GM18858 (cell line): Measurements from ENCODE around the gene MGMT.

Experiments used
- ATAC-seq: cut with Tn5 transposase; IDR thresholded peaks from one replicate; pipeline ENCODE4 v1.9.1; 2021; ENCODE audit not compliant: unreplicated experiment

Gene MGMT

DNA sequence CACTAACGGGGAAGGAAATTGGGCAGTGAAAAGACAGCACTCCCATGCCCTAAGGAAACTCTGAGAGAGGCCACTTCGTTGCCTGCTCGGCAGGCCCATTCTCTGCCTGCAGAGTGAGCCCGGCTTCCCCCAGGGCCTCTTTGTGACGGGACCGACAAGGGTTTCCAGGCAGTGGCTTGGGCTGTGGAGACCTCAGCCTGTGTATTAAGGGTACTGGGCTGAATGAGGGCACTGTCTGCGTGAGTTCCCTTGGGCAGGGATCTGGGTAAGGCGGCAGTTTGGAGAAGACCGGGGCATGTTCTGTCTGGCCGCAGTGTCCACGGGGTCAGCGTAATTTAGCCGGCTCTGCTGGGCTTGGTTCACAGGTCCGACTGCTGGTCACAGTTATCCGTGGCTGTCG is 237.2 kb downstream of the MGMT start:
- no peak for ATAC-seq

DNA sequence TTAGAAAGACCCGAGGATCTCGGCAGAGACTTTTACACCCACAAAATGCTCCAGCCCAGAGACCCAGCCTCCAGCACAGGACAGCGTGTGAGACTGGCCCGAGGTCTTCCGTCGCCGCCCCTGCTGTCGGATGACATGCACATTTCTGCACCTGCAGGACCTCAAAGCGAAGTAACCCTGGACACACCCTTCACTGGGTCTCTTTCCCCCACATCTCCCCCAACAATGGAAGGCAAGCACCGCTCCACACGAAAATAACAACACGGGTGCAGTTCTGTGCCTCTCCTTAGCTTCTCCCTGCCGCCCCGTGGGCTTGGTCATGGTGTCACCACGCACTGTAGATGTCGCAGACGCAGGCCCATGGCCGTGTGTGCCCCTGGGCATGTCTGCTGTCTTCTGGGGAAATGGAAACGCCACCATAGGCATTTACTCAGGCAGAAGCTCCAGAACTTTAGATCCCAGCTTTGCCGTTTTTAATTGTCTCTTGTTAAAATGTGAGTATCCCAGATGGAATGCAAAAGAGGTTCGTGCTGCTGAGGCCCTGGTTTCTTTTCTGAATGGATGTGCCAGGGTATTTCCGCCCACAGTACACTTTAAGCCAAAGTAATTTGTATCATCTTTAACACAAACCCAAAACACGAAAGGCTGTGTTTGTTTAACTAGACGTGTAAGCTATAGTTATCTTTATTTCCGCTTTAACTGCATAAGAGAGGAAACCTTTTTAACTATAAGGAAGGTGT is 237.9 kb downstream of the MGMT start:
- ATAC-seq: no peak

DNA sequence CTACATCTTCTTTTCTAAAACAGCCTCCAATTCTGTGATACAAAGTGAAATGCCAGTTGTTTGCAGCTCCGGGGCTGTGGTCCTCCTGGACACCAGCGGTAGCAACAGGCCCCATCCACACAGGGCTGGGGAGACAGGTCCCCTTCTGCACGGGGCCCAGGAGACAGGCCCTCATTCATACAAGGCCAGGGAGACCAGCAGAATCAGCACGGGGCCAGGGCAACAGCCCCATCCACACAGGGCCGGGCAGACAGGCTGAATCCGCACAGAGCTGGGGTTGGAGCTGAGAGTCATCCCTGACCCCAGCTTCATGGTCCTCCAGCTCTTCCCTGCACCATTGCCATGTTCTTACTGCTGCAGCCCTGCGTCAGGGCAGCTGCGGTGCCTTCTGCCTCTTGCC is 238.6 kb downstream of the MGMT start:
- ATAC-seq: no peak

- ATAC-seq: no peak
Measured at GRCh38 chr10:129706081-129706480, 239.0 kb downstream of the MGMT start.

DNA sequence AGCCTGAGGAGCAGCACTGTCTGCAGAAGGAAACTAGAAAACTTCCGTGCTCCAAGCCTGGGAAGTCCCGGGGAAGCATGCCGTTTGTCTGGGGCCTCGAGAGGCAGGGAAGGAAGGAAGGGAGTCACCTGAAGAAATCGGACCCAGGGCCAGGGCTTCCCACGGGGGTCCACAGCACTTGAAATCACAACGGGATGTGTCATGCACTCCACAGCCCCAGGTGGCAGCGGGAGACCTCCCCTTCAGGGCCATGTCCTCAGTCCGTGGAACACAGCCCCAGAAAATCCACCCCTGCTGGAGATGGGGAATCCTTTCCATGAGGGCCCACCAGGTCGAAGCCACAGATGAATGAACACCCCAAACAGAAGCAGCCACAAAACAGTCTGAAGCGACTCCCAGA is 239.5 kb downstream of the MGMT start:
- no peak for ATAC-seq

GRCh38 chr10:129707406-129708388 is 240.7 kb downstream of the MGMT start:
- no peak for ATAC-seq

- ATAC-seq: no peak
Measured at GRCh38 chr10:129709101-129709500, 242.1 kb downstream of the MGMT start.

DNA sequence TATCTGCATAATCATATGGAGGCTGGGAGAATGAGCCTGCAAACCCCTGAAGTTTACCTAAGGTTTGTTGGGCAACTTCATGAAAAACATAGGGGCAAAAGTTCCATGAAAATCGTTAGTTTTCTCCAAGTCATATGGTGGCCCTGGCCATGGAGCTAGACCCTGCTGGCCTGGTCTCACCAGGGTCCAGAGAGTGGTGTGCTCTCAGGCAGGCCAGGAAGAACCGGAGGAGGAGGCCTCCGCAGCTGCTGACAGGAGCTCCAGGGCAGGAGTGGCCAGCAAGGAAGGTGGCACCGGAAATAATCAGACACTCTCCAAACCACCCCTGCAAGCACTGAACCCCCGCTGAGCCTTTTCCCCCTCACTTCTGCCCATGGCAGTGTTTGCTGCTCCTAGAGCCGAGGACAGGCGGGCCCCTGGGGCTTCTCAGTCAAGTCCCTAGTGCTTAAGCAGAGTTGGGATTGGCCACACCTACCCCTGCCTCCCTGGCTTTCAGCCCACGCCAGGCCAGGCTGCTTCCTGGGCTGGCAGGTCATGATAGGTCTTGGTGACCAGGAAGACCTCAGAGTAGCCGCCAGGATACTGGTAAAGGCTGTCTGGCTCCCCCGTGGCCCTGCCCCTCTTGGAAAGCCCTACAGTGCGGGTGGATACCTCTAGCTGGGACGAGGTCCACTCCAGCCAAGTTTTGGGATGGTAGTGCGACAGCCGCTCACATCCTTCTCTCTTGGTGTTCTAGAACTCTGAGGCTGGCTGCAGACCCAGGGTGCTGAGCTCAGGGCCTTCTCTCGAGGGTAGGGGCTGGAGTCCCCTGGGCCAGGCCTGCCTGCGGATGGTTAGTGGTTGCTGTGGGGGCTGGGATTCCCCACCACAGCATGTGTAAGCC is 242.8 kb downstream of the MGMT start:
- no peak for ATAC-seq

GRCh38 chr10:129710510-129710847 is 243.4 kb downstream of the MGMT start:
- ATAC-seq: no peak

- no peak for ATAC-seq
Measured at GRCh38 chr10:129711291-129711690, 244.2 kb downstream of the MGMT start.

GRCh38 chr10:129712000-129712399 is 245.0 kb downstream of the MGMT start:
- no peak for ATAC-seq

DNA sequence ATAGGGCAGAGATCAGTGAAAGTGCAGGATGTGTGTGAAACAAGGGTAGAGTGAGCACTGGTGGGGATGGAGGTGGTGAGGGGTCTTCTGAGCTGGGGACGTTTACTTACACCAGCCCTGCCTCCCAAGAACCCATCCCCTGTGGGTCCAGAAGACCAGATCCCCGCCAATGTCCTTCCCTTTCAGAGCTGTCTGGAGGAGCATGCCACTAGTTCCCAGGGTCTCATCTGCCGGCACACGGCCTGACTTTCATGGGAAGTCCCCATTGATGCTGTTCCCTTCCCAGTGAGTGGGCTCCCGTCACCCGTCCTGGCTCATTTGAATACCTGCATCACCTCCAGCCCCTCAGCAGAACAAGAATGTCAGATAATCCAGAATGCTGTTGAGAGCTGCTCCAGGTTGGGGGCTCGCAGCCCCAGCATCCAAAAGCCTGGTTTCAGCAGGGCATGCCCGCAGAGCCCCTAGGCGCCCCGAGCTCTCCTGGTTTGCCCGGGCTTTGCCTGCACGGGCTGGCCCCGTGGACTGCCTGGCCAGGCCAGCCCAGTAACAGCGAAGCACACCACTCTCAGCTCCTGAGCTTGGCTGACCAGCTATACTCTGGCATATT is 246.7 kb downstream of the MGMT start:
- no peak for ATAC-seq

- ATAC-seq: no peak
Measured at GRCh38 chr10:129715805-129716204, 248.8 kb downstream of the MGMT start.

DNA sequence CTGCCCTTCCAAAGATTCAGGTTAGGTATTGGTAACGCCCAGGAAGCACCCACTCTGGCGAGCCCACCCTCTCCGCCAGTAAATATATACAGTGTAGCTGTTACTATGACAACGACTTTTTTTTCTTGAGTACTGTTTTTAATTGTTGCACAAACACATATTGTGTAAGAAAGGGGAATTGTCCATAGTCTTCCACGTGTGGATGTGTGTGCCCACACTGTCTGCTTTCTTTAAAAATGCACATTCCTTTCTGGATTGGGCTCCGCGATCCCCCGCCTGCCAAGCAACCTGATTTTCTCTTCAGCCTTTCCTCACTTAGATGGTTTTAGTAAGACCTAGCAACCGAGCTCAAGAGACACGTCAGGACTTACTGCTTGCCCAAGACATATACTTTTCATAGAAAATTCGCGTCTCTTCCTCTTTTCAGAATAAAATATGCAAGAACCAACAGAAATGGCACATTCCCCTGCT is 249.2 kb downstream of the MGMT start:
- no peak for ATAC-seq

DNA sequence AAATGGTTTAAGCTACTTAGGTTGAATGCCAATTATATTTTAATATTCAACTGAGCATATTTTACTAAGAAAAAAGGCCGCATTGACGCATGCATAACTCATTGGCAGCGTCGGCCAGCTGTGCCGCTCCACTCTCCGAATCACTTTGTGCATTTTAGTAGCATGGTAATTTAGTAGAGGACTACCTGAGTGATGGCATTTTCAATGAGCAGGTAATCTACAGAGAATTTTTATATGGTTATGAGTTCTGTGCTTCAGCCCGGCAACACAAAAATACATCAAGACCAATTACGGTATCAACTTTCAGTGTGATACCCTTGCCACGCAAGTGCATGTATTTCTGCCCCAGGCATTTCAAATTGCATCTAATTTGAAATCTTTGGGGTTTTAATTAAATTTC is 249.8 kb downstream of the MGMT start:
- ATAC-seq: no peak

DNA sequence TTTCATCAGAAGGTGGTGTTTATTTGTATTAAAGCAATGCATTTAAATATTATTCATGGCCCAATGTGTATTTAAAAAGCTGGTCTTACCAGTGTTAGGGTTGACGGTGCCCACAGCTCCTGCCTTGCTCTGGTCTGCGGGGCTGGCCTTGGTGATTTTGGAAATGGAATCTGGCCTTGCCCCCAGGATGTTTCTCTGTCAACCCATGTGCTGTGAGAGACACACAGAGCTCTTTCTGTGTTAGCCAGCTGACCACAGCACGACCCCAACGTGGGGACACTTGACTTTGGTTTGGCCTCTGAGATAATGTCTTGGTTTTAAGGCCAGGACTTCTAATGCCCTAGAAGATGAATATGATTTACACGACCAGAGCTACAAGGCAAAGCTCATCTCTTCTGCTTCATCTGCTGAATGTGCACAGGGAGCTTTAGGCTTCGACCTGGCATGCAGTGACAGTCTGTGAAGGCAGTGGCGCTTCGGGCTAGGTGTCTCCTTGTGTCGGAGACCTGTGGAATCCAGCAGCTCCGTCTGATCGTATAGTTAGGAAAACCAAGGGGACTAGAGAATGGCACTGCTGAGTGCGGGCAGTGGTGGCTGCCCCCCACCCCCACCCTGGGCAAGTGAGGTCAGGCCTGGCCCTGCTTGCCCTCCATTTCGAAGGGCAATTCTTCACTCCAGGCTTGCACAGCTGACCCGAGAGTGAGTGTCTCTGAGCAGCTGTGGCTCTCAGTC is 250.9 kb downstream of the MGMT start:
- ATAC-seq: no peak

DNA sequence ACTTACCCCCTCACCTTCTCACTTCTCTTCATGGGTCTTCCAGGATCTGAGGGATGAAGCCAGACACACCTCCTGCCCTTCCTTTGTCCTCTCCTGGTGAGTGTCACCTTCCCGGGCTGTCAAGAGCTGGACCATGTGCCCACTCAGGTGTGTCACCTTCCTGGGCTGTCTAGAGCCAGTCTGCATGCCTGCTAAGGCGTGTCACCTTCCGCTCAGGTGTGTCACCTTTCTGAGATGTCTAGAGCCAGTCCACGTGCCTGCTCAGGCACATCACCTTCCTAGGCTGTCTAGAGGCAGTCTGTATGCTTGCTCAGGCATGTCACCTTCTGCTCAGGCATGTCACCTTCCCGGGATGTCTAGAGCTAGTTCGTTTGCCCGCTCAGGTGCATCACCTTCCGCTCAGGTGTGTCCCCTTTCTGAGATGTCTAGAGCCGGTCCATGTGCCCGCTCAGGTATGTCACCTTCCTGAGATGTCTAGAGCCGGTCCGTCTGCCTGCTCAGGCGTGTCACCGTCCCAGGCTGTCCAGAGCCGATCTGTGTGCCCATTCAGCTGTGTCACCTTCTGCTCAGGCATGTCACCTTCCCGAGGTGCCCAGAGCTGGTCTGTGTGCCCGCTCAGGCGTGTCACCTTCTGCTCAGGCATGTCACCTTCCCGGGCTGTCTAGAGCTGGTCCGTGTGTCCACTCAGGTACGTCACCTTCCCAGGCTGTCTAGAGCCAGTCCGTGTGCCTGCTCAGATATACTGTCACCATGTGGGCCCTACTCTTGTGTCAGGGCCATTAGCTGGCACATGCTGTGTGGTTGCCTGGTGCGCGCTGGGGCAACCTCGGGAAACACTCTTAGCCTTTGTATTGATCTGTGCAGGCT is 251.7 kb downstream of the MGMT start:
- ATAC-seq: no peak

GRCh38 chr10:129719415-129719739 is 252.3 kb downstream of the MGMT start:
- no peak for ATAC-seq

- ATAC-seq: no peak
Measured at GRCh38 chr10:129719889-129720590, 253.0 kb downstream of the MGMT start.
